Retinal pigment epithelial cell (primary cell): Measurements from ENCODE around the gene KCNQ5.

ENCODE experiments used
- DNase-seq: peaks from one replicate; pipeline ENCODE4 v3.0.0-alpha.2; 2010; ENCODE audit warnings: low read depth
- H3K4me3 ChIP-seq: 2 replicates; pipeline ENCODE4 v1.5.1; 2011; ENCODE audit warnings: mild to moderate bottlenecking, low read length, control low read depth, moderate library complexity
- TF ChIP-seq, protein P1 (sequence below): conservative IDR thresholded peaks from 2 replicates; pipeline ENCODE4 v1.5.1; 2011; ENCODE audit warnings: low read depth, low read length, control low read depth, inconsistent platforms

The KCNQ5 gene

GRCh38 chr6:72649032-72649984 is 27.4 kb downstream of the KCNQ5 start:
- DNase-seq: peak; percentile 34
- H3K4me3 ChIP-seq: no peak overlapping the region
- TF ChIP-seq, protein P1, sequence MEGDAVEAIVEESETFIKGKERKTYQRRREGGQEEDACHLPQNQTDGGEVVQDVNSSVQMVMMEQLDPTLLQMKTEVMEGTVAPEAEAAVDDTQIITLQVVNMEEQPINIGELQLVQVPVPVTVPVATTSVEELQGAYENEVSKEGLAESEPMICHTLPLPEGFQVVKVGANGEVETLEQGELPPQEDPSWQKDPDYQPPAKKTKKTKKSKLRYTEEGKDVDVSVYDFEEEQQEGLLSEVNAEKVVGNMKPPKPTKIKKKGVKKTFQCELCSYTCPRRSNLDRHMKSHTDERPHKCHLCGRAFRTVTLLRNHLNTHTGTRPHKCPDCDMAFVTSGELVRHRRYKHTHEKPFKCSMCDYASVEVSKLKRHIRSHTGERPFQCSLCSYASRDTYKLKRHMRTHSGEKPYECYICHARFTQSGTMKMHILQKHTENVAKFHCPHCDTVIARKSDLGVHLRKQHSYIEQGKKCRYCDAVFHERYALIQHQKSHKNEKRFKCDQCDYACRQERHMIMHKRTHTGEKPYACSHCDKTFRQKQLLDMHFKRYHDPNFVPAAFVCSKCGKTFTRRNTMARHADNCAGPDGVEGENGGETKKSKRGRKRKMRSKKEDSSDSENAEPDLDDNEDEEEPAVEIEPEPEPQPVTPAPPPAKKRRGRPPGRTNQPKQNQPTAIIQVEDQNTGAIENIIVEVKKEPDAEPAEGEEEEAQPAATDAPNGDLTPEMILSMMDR: no peak

- no peak overlapping the region for H3K4me3 ChIP-seq
- no peak for DNase-seq
- TF ChIP-seq, protein P1: no peak
These were observed 28.3 kb downstream of the KCNQ5 start for GRCh38 chr6:72650081-72650745.

- TF ChIP-seq, protein P1: no peak
These were observed 29.3 kb downstream of the KCNQ5 start for GRCh38 chr6:72651174-72651573.

GRCh38 chr6:72651967-72652956 is 30.4 kb downstream of the KCNQ5 start:
- no peak for DNase-seq
- TF ChIP-seq, protein P1: no peak
- H3K4me3 ChIP-seq: no peak overlapping the region

More at GRCh38 chr6:72651174-72651573, 29.3 kb downstream of the KCNQ5 start:
- no peak for DNase-seq
- H3K4me3 ChIP-seq: no peak overlapping the region

DNA sequence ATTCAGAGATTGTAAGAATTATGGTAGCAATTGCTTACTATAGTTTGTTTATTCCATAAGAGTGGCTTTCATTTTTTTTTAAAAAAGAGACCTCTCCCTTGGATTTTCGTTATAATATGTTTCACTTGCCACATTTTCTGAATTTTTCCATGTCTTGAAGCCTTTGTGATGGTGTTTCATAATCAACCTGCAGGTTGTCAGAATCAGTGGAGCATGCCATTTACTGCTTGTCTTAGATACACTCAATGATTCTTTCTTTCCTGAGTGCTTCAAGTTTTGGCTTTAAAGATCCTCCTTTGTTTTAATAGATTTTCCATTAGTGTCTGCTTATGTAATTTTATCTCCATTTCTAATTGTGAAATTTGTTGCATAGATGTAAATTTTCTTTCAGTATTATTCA is 31.2 kb downstream of the KCNQ5 start:
- no peak for DNase-seq
- TF ChIP-seq, protein P1: no peak

GRCh38 chr6:72654071-72654621 is 32.3 kb downstream of the KCNQ5 start:
- TF ChIP-seq, protein P1: no peak
- no peak for DNase-seq
- H3K4me3 ChIP-seq: no peak overlapping the region

More for the DNA sequence above, 31.2 kb downstream of the KCNQ5 start:
- no peak overlapping the region for H3K4me3 ChIP-seq
